Measurements from ENCODE around the gene CTPS2.

Gene CTPS2

DNA sequence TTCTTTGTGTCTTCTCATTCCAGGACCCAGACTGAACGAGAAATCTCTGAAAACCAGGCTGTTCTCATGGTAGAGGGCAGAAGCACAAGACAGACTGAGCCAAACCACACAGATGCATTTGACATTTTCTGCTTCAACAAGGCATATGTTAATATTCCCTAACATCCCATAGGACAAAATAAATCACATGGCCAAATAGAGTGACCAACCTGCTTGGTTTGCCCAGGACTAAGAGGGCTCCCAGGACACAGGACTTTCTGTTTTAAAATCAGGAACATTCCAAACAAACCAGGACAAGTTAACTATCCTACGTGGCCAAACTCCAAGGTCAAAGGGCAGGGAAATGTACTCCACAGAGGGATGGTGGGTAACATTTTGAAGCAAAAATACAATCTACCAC lies 11.7 kb downstream of the CTPS2 start:
- Mint-ChIP-seq H3K9me3 (no peaks in the 10 kb centered on the region), H3K27ac (no peak overlapping the region), H3K27me3 (ENCODE audit: low read depth) (no peaks in the 10 kb centered on the region), H3K4me1 (ENCODE audit: low read depth) (no peaks in the 10 kb centered on the region), H3K36me3 (ENCODE audit: low read depth) (no peaks in the 10 kb centered on the region), H3K4me3 (no peak overlapping the region)
- DNase-seq (ENCODE audit: low spot score), result no peak

DNA sequence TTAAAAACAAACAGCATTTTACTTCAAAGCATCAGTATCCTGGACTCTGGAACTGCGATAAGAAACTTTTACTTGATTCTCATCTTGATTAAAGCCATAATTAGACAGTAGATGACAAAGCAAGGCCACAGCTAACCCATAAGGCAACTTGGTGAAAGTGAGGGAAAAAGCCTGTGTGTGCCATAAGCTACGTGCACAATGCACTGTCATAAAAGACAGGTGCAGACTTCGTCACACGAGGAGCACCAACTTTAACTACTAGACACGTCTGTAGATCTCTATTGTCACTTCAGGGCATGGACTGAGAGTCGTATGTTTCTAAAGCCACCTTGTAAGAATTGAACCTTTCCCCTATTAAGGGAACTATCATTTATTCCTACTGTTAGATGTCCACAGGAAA lies 13.1 kb downstream of the CTPS2 start:
- no peak for DNase-seq (ENCODE audit: low spot score)
- Mint-ChIP-seq H3K9me3 (no peaks in the 10 kb centered on the region), H3K27me3 (ENCODE audit: low read depth) (no peaks in the 10 kb centered on the region), H3K36me3 (ENCODE audit: low read depth) (no peaks in the 10 kb centered on the region), H3K4me3 (no peak overlapping the region), H3K4me1 (ENCODE audit: low read depth) (no peaks in the 10 kb centered on the region), H3K27ac (no peak overlapping the region)

DNA sequence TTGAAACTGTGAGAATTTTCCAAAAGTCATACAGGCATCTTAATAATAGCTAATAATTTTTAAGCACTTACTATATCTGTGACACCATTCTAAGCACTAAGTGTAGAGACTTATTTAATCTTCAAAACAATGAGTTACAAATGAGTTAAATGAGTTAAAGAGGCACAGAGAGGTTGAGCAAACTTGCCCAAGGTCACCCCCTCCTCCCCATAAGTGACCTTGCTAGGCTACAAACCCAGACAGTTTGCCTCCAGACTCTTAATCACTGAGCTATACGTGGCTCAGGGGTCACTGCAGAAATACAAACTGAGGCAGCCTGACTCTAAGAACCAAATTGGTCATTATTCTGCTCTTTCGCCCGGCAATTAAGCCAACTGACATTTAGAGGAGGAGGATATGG lies 15.5 kb downstream of the CTPS2 start:
- Mint-ChIP-seq H3K4me1 (ENCODE audit: low read depth) (no peaks in the 10 kb centered on the region), H3K27me3 (ENCODE audit: low read depth) (no peaks in the 10 kb centered on the region), H3K36me3 (ENCODE audit: low read depth) (no peaks in the 10 kb centered on the region), H3K4me3 (no peak overlapping the region), H3K9me3 (no peaks in the 10 kb centered on the region), H3K27ac (no peak overlapping the region)
- DNase-seq (ENCODE audit: low spot score), result no peak

DNA sequence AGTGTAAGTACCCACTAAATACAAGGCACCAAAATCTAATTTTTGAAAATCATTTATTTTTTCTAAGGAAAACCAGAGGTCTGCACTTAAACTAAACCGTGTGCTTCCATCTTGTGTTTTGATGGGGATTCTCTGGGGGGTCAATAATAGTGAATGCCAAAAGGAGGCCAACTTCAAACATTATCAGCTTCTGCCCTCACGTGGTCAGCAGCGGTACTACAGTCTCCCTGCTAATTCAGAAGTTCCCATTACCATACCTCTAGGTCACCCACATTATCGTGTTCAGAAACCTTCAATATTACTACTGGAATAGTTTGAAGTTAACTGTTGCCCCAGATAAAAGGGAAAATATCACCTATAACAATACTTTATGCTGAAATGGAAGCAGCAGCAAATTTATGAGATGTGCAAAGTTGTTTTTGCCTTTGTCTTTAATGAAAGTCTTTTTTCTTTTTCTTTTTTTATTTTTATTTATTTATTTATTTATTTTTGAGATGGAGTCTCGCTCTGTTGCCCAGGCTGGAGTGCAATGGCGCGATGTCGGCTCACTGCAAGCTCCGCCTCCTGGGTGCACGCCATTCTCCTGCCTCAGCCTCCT lies 17.3 kb downstream of the CTPS2 start:
- no peak overlapping the region for H3K27ac Mint-ChIP-seq
- H3K4me1 Mint-ChIP-seq (ENCODE audit: low read depth), result no peaks in the 10 kb centered on the region
- no peak overlapping the region for H3K4me3 Mint-ChIP-seq
- peak; percentile 10 for DNase-seq (ENCODE audit: low spot score)
- no peaks in the 10 kb centered on the region for H3K36me3 Mint-ChIP-seq (ENCODE audit: low read depth)
- H3K27me3 Mint-ChIP-seq (ENCODE audit: low read depth), result no peaks in the 10 kb centered on the region
- no peaks in the 10 kb centered on the region for H3K9me3 Mint-ChIP-seq

DNA sequence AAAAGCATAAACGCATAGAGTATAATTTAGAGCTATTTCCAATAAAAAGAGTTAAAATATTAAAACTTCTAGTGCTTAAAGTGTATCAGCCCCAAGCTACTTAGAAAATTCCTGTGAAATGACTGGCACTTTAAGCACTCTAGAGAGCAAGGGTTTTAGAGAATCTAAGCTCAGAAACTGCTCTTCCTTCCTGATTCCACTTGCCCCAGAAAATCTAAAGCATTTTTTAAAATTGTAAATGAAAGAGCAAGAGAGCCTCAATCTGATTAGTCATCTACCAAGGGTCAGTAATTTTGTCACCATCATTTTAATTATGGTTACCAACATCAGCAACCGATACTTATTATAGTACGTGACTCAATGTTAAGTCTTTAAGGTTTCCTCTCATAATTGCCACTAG lies 25.0 kb downstream of the CTPS2 start:
- Mint-ChIP-seq H3K27me3 (ENCODE audit: low read depth) (no peaks in the 10 kb centered on the region), H3K4me1 (ENCODE audit: low read depth) (no peaks in the 10 kb centered on the region), H3K9me3 (no peaks in the 10 kb centered on the region), H3K4me3 (no peak overlapping the region), H3K36me3 (ENCODE audit: low read depth) (peaks cover 2% of the 10 kb centered on the region), H3K27ac (no peak overlapping the region)
- no peak for DNase-seq (ENCODE audit: low spot score)

DNA sequence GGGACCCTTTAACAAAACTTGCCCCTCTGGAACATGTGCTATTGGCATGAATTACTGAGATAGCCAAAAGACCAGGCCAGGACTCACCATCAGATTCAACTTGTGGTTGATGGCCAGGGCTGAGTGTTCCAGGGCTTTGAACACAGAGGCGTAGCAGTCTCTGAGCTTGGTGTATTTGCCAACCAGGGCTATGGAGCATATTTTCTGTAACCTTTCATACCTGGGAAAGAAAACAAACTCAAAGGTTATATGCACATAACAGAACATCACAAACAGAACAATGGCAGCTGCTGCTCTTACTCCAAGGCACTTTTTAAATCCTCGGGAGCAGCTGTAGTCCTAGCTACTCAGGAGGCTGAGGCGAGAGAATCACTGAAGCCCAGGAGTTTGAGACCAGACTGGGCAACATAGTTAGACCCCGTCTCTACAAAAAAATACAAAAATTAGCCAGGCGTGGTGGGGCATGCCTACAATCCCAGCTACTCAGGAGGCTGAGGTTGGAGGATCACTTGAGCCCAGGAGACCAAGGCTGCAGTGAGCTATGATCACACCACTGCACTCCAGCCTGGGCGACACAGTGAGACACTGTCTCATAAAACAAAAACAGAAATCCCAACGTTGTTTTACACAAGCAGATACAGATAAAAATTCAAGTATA lies 29.3 kb downstream of the CTPS2 start:
- Mint-ChIP-seq H3K4me1 (ENCODE audit: low read depth) (no peaks in the 10 kb centered on the region), H3K27ac (no peak overlapping the region), H3K27me3 (ENCODE audit: low read depth) (no peaks in the 10 kb centered on the region), H3K9me3 (no peaks in the 10 kb centered on the region), H3K4me3 (no peak overlapping the region), H3K36me3 (ENCODE audit: low read depth) (no peaks in the 10 kb centered on the region)
- DNase-seq (ENCODE audit: low spot score), result no peak

DNA sequence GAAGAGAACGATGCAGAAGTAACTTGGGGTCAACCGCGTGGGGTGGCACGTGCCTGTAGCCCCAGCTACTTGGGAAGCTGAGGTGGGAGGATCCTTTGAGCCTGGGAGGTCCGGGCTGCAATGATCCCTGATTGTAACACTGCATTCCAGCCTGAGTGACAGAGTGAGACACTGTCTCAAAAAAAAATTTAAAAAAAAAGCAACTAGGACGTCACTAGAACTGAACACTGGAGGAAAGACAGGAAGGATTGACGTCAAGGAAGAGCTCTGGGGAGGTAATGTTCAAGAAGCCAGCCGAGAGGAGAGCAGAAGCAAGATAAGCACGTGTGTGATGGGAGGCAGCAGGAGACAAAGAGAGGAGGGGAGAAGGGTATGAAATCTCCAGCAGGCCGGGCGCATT lies 33.8 kb downstream of the CTPS2 start:
- no peak overlapping the region for H3K27ac Mint-ChIP-seq

DNA sequence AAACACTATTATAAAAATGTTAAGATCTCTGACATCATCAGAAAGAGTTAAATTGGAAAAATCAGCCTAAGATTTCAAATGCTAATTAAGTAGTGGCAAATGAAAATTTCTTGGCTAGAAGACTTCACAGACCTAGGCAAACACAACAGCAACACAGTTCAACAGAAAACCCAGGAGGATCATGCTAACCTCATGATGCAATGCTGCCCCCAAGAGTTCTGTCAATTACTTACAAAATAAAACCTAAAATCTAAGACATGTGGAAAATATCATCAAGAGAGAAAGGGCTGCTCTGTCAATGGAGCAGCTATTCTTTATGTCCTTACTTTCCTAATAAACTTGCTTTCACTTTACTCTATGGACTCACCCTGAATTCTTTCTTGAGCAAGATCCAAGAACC lies 41.5 kb downstream of the CTPS2 start:
- Mint-ChIP-seq H3K27ac (no peak overlapping the region), H3K4me1 (ENCODE audit: low read depth) (no peaks in the 10 kb centered on the region), H3K4me3 (no peak overlapping the region), H3K27me3 (ENCODE audit: low read depth) (no peaks in the 10 kb centered on the region), H3K9me3 (no peaks in the 10 kb centered on the region), H3K36me3 (ENCODE audit: low read depth) (no peaks in the 10 kb centered on the region)
- DNase-seq (ENCODE audit: low spot score), result no peak

More for the DNA sequence above, 33.8 kb downstream of the CTPS2 start:
- peaks cover 2% of the 10 kb centered on the region for H3K36me3 Mint-ChIP-seq (ENCODE audit: low read depth)
- H3K4me1 Mint-ChIP-seq (ENCODE audit: low read depth), result no peaks in the 10 kb centered on the region
- no peak for DNase-seq (ENCODE audit: low spot score)
- H3K4me3 Mint-ChIP-seq, result no peak overlapping the region
- no peaks in the 10 kb centered on the region for H3K9me3 Mint-ChIP-seq
- no peaks in the 10 kb centered on the region for H3K27me3 Mint-ChIP-seq (ENCODE audit: low read depth)

DNA sequence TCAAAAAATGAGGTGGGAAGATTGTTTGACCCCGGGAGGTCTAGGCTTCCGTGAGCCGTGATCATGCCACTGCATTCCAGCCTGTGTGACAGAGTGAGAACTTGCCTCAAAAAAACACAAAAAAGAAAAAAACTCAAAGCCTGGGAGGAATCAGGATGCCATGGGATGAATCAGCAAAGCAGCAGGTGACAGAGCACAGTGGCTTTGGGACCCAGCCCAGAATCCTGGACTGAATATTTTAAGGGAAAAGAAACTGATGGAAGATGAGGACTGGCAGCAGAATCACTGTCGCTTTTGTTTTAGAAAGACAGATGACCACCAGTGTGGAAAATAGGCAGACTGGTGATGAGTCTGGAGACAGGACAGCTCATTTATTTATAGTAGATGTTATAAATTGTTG lies 45.9 kb downstream of the CTPS2 start:
- Mint-ChIP-seq H3K9me3 (no peaks in the 10 kb centered on the region), H3K27me3 (ENCODE audit: low read depth) (no peaks in the 10 kb centered on the region), H3K36me3 (ENCODE audit: low read depth) (no peaks in the 10 kb centered on the region), H3K27ac (no peak overlapping the region), H3K4me1 (ENCODE audit: low read depth) (no peaks in the 10 kb centered on the region), H3K4me3 (no peak overlapping the region)
- no peak for DNase-seq (ENCODE audit: low spot score)

DNA sequence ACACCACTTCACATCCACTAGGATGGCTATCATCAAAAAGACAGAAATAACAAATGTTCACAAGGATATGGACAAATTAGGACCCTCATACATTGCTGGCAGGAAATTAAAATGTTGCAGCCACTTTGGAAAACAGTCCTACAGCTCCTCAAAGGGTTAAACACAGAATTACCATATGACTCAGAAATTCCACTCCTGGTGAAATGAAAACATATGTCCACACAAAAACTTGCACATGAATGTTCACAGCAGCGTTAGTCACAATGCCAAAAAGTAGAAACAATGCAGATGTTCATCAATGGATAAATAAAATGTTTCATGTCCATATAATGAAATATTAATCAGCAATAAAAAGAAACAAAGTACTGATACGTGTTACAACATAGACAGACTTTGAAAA lies 47.4 kb downstream of the CTPS2 start:
- no peak overlapping the region for H3K4me3 Mint-ChIP-seq
- H3K36me3 Mint-ChIP-seq (ENCODE audit: low read depth), result no peaks in the 10 kb centered on the region
- DNase-seq (ENCODE audit: low spot score), result no peak

DNA sequence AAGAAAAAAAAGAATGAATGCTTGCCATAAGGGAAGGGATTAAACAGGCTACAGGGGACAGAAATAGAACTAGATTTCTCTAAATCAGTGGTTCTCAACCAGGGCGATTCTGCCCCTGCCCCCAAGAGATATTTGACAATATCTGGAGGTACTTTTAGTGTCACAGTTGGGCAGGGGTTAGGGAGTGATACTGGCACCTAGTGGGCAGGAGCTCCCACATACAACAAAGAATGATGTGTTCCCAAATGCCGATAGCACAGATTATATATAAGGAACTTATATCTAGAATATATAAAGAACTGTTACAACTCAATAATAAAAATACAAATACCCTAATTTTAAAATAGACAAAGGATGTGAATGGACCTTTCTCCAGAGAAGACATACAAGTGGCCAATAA lies 47.8 kb downstream of the CTPS2 start:
- Mint-ChIP-seq H3K36me3 (ENCODE audit: low read depth) (no peaks in the 10 kb centered on the region), H3K4me3 (no peak overlapping the region), H3K9me3 (no peaks in the 10 kb centered on the region), H3K27me3 (ENCODE audit: low read depth) (no peaks in the 10 kb centered on the region), H3K4me1 (ENCODE audit: low read depth) (no peaks in the 10 kb centered on the region), H3K27ac (no peak overlapping the region)
- DNase-seq (ENCODE audit: low spot score), result no peak

More for the DNA sequence above, 47.4 kb downstream of the CTPS2 start:
- Mint-ChIP-seq H3K27me3 (ENCODE audit: low read depth) (no peaks in the 10 kb centered on the region), H3K4me1 (ENCODE audit: low read depth) (no peaks in the 10 kb centered on the region), H3K27ac (no peak overlapping the region), H3K9me3 (no peaks in the 10 kb centered on the region)

DNA sequence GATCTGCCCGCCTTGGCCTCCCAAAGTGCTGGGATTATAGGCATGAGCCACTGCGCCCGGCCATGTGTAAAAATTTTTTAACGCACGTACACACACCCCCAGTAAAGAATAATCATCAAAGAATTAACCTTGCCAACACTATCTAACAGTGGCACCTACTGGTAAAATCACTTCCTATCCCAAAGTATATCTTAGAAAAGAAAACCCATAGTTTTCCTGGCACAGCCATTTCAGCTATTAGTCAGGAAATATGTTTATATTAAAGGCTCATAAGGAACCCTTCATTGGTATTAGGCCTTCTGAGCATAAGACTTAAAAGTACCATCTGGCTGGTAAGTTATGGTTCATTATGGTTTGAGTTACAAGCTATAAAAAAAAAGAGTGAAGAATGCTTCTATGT lies 48.4 kb downstream of the CTPS2 start:
- H3K9me3 Mint-ChIP-seq, result no peaks in the 10 kb centered on the region
- no peaks in the 10 kb centered on the region for H3K4me1 Mint-ChIP-seq (ENCODE audit: low read depth)
- H3K36me3 Mint-ChIP-seq (ENCODE audit: low read depth), result no peaks in the 10 kb centered on the region
- H3K27me3 Mint-ChIP-seq (ENCODE audit: low read depth), result no peaks in the 10 kb centered on the region
- no peak for DNase-seq (ENCODE audit: low spot score)
- H3K4me3 Mint-ChIP-seq, result no peak overlapping the region
- H3K27ac Mint-ChIP-seq, result no peak overlapping the region

DNA sequence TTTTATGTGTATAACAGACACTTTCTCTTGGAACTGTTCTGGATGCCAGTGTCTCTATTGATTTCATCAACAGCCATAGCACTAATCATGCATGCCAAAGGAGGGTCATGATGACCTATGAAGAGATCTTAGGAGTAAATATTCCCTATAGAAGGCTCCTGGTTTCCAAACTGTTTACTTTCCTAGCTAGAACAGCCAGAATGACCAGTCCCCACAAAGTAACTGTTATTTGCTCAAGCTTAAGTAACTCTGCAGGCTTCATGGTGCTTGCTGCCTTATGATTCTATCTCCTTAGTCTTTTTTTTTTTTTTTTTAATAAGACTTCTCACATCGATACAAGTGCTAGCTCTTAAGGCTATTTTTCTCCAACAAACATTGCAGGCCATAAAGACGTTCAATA lies 50.1 kb downstream of the CTPS2 start:
- DNase-seq (ENCODE audit: low spot score), result no peak
- Mint-ChIP-seq H3K27ac (no peak overlapping the region), H3K4me1 (ENCODE audit: low read depth) (no peaks in the 10 kb centered on the region), H3K36me3 (ENCODE audit: low read depth) (no peaks in the 10 kb centered on the region), H3K9me3 (no peaks in the 10 kb centered on the region), H3K27me3 (ENCODE audit: low read depth) (no peaks in the 10 kb centered on the region), H3K4me3 (no peak overlapping the region)

DNA sequence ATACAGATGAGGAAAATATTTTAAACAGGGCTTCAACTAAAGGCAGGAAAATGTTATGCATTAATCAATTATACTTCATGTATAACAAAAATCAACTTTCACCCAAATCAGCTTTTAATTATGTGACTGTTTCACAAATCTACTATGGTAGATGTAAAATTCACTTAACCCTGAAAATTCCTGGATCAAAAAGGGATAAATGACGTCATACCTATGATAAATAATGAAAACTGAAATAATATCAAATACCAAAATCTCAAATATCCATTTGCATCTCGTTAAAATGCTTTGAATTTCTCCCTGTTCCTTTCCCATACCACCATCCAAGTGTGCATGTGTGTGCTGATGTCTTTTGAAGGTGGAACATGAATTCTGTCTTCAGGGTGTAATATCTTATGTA lies 51.0 kb downstream of the CTPS2 start:
- no peaks in the 10 kb centered on the region for H3K4me1 Mint-ChIP-seq (ENCODE audit: low read depth)
- H3K4me3 Mint-ChIP-seq, result no peak overlapping the region
- H3K9me3 Mint-ChIP-seq, result no peaks in the 10 kb centered on the region
- no peak overlapping the region for H3K27ac Mint-ChIP-seq
- no peak for DNase-seq (ENCODE audit: low spot score)
- no peaks in the 10 kb centered on the region for H3K36me3 Mint-ChIP-seq (ENCODE audit: low read depth)
- H3K27me3 Mint-ChIP-seq (ENCODE audit: low read depth), result no peaks in the 10 kb centered on the region

DNA sequence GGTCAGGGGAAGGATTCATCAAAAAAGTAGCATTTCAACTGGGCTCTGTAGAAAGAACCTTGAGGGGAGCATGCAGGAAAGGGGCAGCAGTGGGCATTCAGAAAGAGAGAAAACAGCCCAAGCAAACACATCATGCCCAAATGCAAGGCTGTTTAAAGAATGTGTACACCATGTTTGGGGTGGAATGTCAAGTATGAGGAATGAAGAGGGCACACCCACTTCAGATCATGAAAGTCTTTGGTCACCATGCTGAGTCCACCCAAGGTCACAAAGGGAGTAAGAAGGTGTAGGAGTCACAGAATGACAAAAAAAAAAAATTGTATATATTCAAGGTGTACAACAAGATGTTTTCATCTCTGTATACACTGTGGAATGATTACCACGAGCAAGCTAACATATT lies 53.1 kb downstream of the CTPS2 start:
- Mint-ChIP-seq H3K36me3 (ENCODE audit: low read depth) (no peaks in the 10 kb centered on the region), H3K27me3 (ENCODE audit: low read depth) (no peaks in the 10 kb centered on the region)

More for the DNA sequence above, 53.1 kb downstream of the CTPS2 start:
- no peak overlapping the region for H3K4me3 Mint-ChIP-seq
- no peaks in the 10 kb centered on the region for H3K9me3 Mint-ChIP-seq
- no peaks in the 10 kb centered on the region for H3K4me1 Mint-ChIP-seq (ENCODE audit: low read depth)
- no peak overlapping the region for H3K27ac Mint-ChIP-seq
- DNase-seq (ENCODE audit: low spot score), result no peak

All from T-helper 2 cell treated with Interferon-gamma antibody and Interleukin-4, amounts not matched to agents 5 μg/mL and 100 μg/mL, for 36 hours (primary cell).